K562 (cell line): Measurements from ENCODE around the gene MTFR2. TPM values are rescaled to one million over a fixed set of nuclear protein-coding genes. Genes with fewer than 3 reads are reported as not detected.

Experiments used
- ARNT ChIP-seq, 2 experiments: fragments of 450-650 bp; IDR thresholded peaks; 2 replicates each; pipeline ENCODE4 v1.6.1; 2016; ENCODE audit warnings: mild to moderate bottlenecking in 1 of 2
- CBFA2T3 ChIP-seq: fragments of 450-650 bp; IDR thresholded peaks from 2 replicates; pipeline ENCODE4 v1.6.1; 2017
- CBX8 ChIP-seq: fragments of 200-600 bp; sonication (generic); IDR thresholded peaks from 2 replicates; pipeline ENCODE4 v1.6.1; 2012; ENCODE audit warnings: borderline replicate concordance, mixed run types, low read depth, mild to moderate bottlenecking, moderate library complexity, mixed read lengths, low read length, control low read depth, inconsistent platforms; ENCODE audit not compliant: poor library complexity, severe bottlenecking; ENCODE audit errors: extremely low read depth
- ESRRA ChIP-seq: fragments of 450-650 bp; IDR thresholded peaks from 2 replicates; pipeline ENCODE4 v1.6.1; 2014; ENCODE audit warnings: low read depth, mild to moderate bottlenecking, moderate library complexity, borderline replicate concordance
- FOSL1 ChIP-seq: fragments of 200-800 bp; sonication (Bioruptor generic); conservative IDR thresholded peaks from 2 replicates; pipeline ENCODE4 v1.6.1; 2016; ENCODE audit warnings: missing genetic modification characterization, missing compliant biosample characterization
- HDAC1 ChIP-seq, 2 experiments: fragments of 450-650 bp; IDR thresholded peaks; 2 replicates each; pipeline ENCODE4 v1.6.1; 2016 to 2017; ENCODE audit warnings: inconsistent platforms in 1 of 2, mild to moderate bottlenecking in 1 of 2, moderate library complexity in 1 of 2
- ID3 ChIP-seq, 2 experiments: fragments of 250-450 bp in 1 of 2; fragments of 450-650 bp in 1 of 2; sonication (Bioruptor Pico) in 1 of 2; IDR thresholded peaks; 2 replicates each; pipeline versions ENCODE4 v1.6.1 to v1.8.0; 2016 to 2021; ENCODE audit warnings: mild to moderate bottlenecking in 2 of 2, moderate library complexity in 2 of 2, missing compliant biosample characterization in 1 of 2, missing genetic modification characterization in 1 of 2
- KDM4B ChIP-seq, 2 experiments: fragments of 450-650 bp in 1 of 2; sonication (generic) in 1 of 2; IDR thresholded peaks; 2 replicates each; pipeline ENCODE4 v1.6.1; 2016 to 2017; ENCODE audit warnings: borderline replicate concordance in 2 of 2, antibody characterized with exemption in 1 of 2, low read depth in 1 of 2, mild to moderate bottlenecking in 1 of 2
- MAFF ChIP-seq: IDR thresholded peaks from 2 replicates; pipeline ENCODE4 v1.6.1; 2012; ENCODE audit warnings: low read length, improper control_type of control experiment
- MTA3 ChIP-seq: fragments of 450-650 bp; formaldehyde crosslinking; IDR thresholded peaks from 2 replicates; pipeline ENCODE4 v1.6.1; 2017; ENCODE audit warnings: mild to moderate bottlenecking, borderline replicate concordance
- PTTG1 ChIP-seq: fragments of 450-650 bp; IDR thresholded peaks from 2 replicates; pipeline ENCODE4 v1.6.1; 2016; ENCODE audit warnings: low read depth, mild to moderate bottlenecking, missing genetic modification characterization, missing compliant biosample characterization
- RAD51 ChIP-seq: fragments of 450-650 bp; IDR thresholded peaks from 2 replicates; pipeline ENCODE4 v1.7.1; 2016; ENCODE audit warnings: low read depth, mild to moderate bottlenecking, borderline replicate concordance
- SMAD4 ChIP-seq: fragments of 250-450 bp; sonication (Bioruptor Pico); conservative IDR thresholded peaks from 2 replicates; pipeline ENCODE4 v1.8.0; 2021; ENCODE audit warnings: inconsistent platforms, mild to moderate bottlenecking, moderate library complexity
- SRF ChIP-seq, 2 experiments: fragments of 250-450, 450-650 bp in 1 of 2; sonication (Bioruptor Pico) in 1 of 2; sonication (generic) in 1 of 2; formaldehyde crosslinking; IDR thresholded peaks; 2 replicates each; pipeline versions ENCODE4 v1.5.0 to v1.5.1; 2020 to 2022; ENCODE audit warnings: mild to moderate bottlenecking in 1 of 2, missing genetic modification reagents in 1 of 2
- TSC22D4 ChIP-seq: fragments of 450-650 bp; IDR thresholded peaks from 2 replicates; pipeline ENCODE4 v1.6.1; 2016; ENCODE audit warnings: missing genetic modification characterization, missing biosample characterization, control low read depth
- ZBTB1 ChIP-seq: sonication (generic); formaldehyde crosslinking; IDR thresholded peaks from 2 replicates; pipeline ENCODE4 v1.8.1; 2023; ENCODE audit warnings: missing genetic modification reagents, low read depth, mild to moderate bottlenecking, borderline replicate concordance
- ZBTB7A ChIP-seq: IDR thresholded peaks from 2 replicates; pipeline ENCODE4 v1.6.1; 2011; ENCODE audit warnings: low read depth, mild to moderate bottlenecking, low read length, moderate library complexity, borderline replicate concordance; ENCODE audit not compliant: control insufficient read depth
- ZC3H11A ChIP-seq: IDR thresholded peaks from 2 replicates; pipeline ENCODE4 v1.6.1; 2012; ENCODE audit warnings: low read depth, low read length, improper control_type of control experiment
- ZC3H4 ChIP-seq: sonication (generic); formaldehyde crosslinking; IDR thresholded peaks from 2 replicates; pipeline ENCODE4 v1.9.0; 2021; ENCODE audit warnings: missing genetic modification reagents, borderline replicate concordance
- ZNF316 ChIP-seq: fragments of 450-650 bp; IDR thresholded peaks from 2 replicates; pipeline ENCODE4 v1.6.1; 2016
- ZNF655 ChIP-seq: fragments of 250-450 bp; sonication (Bioruptor Pico); IDR thresholded peaks from 2 replicates; pipeline ENCODE4 v1.5.0; 2021
- ZNF696 ChIP-seq: fragments of 250-450 bp; sonication (Bioruptor Pico); conservative IDR thresholded peaks from 2 replicates; pipeline ENCODE4 v1.4.0; 2020; ENCODE audit warnings: mild to moderate bottlenecking, moderate library complexity
- polyA plus RNA-seq, 8 experiments: library from polyadenylated mRNA; depleted of rRNA in 4 of 8; stranded (reverse) in 5 of 8; unstranded in 3 of 8; fragments of >200 nt; fragmentation: Nextera tagmentation in 2 of 8; fragmentation: Illumina TruSeq in 1 of 8; extraction: Ambion mirVana in 2 of 8; extraction: Trizol in 1 of 8; gene quantifications; 2 replicates each; pipeline versions ENCODE4 v1.2.1 to v1.2.3, GENCODE V29; 2011 to 2014; ENCODE audit warnings: inconsistent platforms in 1 of 8, missing spikeins in 1 of 8
- total RNA-seq, 7 experiments: library from RNA; depleted of rRNA in 6 of 7; stranded (reverse); fragments of >200 nt in 6 of 7; fragmentation: Illumina TruSeq in 2 of 7; extraction: Trizol in 2 of 7; gene quantifications; 2 replicates each; pipeline versions ENCODE4 v1.2.1 to v1.2.3, GENCODE V29; 2011 to 2021; ENCODE audit warnings: low replicate concordance in 1 of 7
- TF ChIP-seq, protein P1 (sequence below): fragments of 450-650 bp; IDR thresholded peaks from 2 replicates; pipeline ENCODE4 v1.7.1; 2018; ENCODE audit warnings: mild to moderate bottlenecking, low read depth; ENCODE audit not compliant: partially characterized antibody

The MTFR2 gene
- total and polyA plus RNA-seq, 9 of the 15 experiments (the other 6 are each of a cell fraction or from before 2014, with no cell fraction given): 10.1 to 63.3 (median 45.9) TPM

- TF ChIP-seq ZBTB7A (no peak), MAFF (no peak), SMAD4 (CRISPR knock-in tag) (no peak; the same call in 1 of the 2 replicates), ZC3H4 (CRISPR knock-in tag) (peak; percentile 97), ZC3H11A (no peak), ZNF696 (no peak), RAD51 (no peak), ARNT (IDR thresholded peaks at IDR 0.05) (no peak), ID3 (CRISPR knock-in tag; IDR thresholded peaks at IDR 0.05) (no peak), ID3 (tag; IDR thresholded peaks at IDR 0.05) (no peak), ZNF316 (peak; percentile 58; the same call in 1 of the 2 replicates), MTA3 (0 out of 2 replicates have a peak, but pooled peaks have one; percentile 8), CBX8 (no peak), FOSL1 (tag) (no peak), ZBTB1 (CRISPR knock-in tag) (no peak), KDM4B (IDR thresholded peaks at IDR 0.05; ENCODE audit: borderline replicate concordance in 2 of 2, low read depth in 1 of 2) (no peak), TSC22D4 (tag) (no peak), CBFA2T3 (no peak), HDAC1 (IDR thresholded peaks at IDR 0.05) (peak in 1 of 2 experiments; percentile 65; a peak in 2 of 4 replicates), SRF (CRISPR knock-in tag; IDR thresholded peaks at IDR 0.05) (no peak), PTTG1 (no peak), ESRRA (0 out of 2 replicates have a peak, but pooled peaks have one; percentile 1), ZNF655 (CRISPR knock-in tag) (0 out of 2 replicates have a peak, but pooled peaks have one; percentile 51)
- TF ChIP-seq, protein P1, sequence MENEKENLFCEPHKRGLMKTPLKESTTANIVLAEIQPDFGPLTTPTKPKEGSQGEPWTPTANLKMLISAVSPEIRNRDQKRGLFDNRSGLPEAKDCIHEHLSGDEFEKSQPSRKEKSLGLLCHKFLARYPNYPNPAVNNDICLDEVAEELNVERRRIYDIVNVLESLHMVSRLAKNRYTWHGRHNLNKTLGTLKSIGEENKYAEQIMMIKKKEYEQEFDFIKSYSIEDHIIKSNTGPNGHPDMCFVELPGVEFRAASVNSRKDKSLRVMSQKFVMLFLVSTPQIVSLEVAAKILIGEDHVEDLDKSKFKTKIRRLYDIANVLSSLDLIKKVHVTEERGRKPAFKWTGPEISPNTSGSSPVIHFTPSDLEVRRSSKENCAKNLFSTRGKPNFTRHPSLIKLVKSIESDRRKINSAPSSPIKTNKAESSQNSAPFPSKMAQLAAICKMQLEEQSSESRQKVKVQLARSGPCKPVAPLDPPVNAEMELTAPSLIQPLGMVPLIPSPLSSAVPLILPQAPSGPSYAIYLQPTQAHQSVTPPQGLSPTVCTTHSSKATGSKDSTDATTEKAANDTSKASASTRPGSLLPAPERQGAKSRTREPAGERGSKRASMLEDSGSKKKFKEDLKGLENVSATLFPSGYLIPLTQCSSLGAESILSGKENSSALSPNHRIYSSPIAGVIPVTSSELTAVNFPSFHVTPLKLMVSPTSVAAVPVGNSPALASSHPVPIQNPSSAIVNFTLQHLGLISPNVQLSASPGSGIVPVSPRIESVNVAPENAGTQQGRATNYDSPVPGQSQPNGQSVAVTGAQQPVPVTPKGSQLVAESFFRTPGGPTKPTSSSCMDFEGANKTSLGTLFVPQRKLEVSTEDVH: no peak
Measured at GRCh38 chr6:136288566-136289326, 38.6 kb upstream of the MTFR2 start (continued).
